ENCODE measurements around the gene ST8SIA1.
"Not testable (repeated sequence)": the region's sequence is repeated elsewhere in the genome, so short reads cannot be mapped to it uniquely, and the experiment has no call there.

Gene ST8SIA1

GRCh38 chr12:22334410-22335100 is at the start of gene ST8SIA1:
ST8SIA1 (minus strand) TSS chr12:22334707; CDS start chr12:22334232, 475 bp downstream.
- DNase-seq: no peak

- no peak for DNase-seq
These were observed 45.5 kb upstream of the ST8SIA1 start for GRCh38 chr12:22380031-22380430.

- DNase-seq: no peak
These were observed 43.4 kb upstream of the ST8SIA1 start for GRCh38 chr12:22377731-22378496.

GRCh38 chr12:22376596-22377150 is 42.2 kb upstream of the ST8SIA1 start:
- DNase-seq: not testable (repeated sequence)

- no peak for DNase-seq
These were observed 40.0 kb upstream of the ST8SIA1 start for GRCh38 chr12:22374508-22374907.

GRCh38 chr12:22372277-22372837 is 37.9 kb upstream of the ST8SIA1 start:
- DNase-seq: no peak

GRCh38 chr12:22366181-22366580 is 31.7 kb upstream of the ST8SIA1 start:
- no peak for DNase-seq

GRCh38 chr12:22361785-22362184 is 27.3 kb upstream of the ST8SIA1 start:
- no peak for DNase-seq

- DNase-seq: no peak
These were observed 26.3 kb upstream of the ST8SIA1 start for GRCh38 chr12:22360774-22361173.

GRCh38 chr12:22357531-22357930 is 23.0 kb upstream of the ST8SIA1 start:
- DNase-seq: no peak

- no peak for DNase-seq
These were observed 21.7 kb upstream of the ST8SIA1 start for GRCh38 chr12:22356231-22356630.

- DNase-seq: no peak
These were observed 20.6 kb upstream of the ST8SIA1 start for GRCh38 chr12:22355011-22355580.

- no peak for DNase-seq
These were observed 19.3 kb upstream of the ST8SIA1 start for GRCh38 chr12:22353615-22354325.

- no peak for DNase-seq
These were observed 16.4 kb upstream of the ST8SIA1 start for GRCh38 chr12:22350886-22351285.

GRCh38 chr12:22348208-22348607 is 13.7 kb upstream of the ST8SIA1 start:
- no peak for DNase-seq

GRCh38 chr12:22340143-22340542 is 5.6 kb upstream of the ST8SIA1 start:
- no peak for DNase-seq

GRCh38 chr12:22339691-22340090 is 5.2 kb upstream of the ST8SIA1 start:
- DNase-seq: no peak

GRCh38 chr12:22335794-22336166 is 1.3 kb upstream of the ST8SIA1 start:
- DNase-seq: no peak

- DNase-seq: no peak
These were observed 646 bp downstream of the ST8SIA1 start for GRCh38 chr12:22333713-22334409.

- no peak for DNase-seq
These were observed 1.3 kb downstream of the ST8SIA1 start for GRCh38 chr12:22333186-22333712.

- DNase-seq: no peak
These were observed 2.3 kb downstream of the ST8SIA1 start for GRCh38 chr12:22332202-22332601.

- DNase-seq: no peak
These were observed 4.9 kb downstream of the ST8SIA1 start for GRCh38 chr12:22329621-22330020.

All from NCI-H1417 treated with DMSO at 0.1 percent for 48 hours (cell line).